ENCODE measurements around the gene KHDC1L.

The KHDC1L gene

DNA sequence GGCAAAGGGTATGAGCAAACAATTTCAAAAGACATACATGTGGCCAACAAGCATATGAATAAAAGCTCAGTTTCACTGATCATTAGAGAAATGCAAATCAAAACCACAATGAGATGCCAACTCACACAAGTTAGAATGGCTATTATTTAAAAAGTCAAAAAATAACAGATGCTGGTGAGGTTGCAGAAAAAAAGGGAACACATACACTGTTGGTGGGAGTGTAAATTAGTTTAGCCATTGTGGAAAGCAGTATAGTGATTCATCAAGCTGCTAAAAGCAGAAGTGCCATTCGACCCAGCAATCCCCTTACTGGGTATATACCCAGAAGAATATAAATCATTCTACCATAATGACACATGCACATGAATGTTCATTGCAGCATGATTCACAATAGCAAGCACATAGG is 6.7 kb upstream of the KHDC1L start:
- TF ChIP-seq, protein P1, sequence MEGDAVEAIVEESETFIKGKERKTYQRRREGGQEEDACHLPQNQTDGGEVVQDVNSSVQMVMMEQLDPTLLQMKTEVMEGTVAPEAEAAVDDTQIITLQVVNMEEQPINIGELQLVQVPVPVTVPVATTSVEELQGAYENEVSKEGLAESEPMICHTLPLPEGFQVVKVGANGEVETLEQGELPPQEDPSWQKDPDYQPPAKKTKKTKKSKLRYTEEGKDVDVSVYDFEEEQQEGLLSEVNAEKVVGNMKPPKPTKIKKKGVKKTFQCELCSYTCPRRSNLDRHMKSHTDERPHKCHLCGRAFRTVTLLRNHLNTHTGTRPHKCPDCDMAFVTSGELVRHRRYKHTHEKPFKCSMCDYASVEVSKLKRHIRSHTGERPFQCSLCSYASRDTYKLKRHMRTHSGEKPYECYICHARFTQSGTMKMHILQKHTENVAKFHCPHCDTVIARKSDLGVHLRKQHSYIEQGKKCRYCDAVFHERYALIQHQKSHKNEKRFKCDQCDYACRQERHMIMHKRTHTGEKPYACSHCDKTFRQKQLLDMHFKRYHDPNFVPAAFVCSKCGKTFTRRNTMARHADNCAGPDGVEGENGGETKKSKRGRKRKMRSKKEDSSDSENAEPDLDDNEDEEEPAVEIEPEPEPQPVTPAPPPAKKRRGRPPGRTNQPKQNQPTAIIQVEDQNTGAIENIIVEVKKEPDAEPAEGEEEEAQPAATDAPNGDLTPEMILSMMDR (IDR thresholded peaks at IDR 0.05; ENCODE audit: low read depth, low read length): no peak
- no peak for DNase-seq (ENCODE audit: extremely low read depth, low read depth)

DNA sequence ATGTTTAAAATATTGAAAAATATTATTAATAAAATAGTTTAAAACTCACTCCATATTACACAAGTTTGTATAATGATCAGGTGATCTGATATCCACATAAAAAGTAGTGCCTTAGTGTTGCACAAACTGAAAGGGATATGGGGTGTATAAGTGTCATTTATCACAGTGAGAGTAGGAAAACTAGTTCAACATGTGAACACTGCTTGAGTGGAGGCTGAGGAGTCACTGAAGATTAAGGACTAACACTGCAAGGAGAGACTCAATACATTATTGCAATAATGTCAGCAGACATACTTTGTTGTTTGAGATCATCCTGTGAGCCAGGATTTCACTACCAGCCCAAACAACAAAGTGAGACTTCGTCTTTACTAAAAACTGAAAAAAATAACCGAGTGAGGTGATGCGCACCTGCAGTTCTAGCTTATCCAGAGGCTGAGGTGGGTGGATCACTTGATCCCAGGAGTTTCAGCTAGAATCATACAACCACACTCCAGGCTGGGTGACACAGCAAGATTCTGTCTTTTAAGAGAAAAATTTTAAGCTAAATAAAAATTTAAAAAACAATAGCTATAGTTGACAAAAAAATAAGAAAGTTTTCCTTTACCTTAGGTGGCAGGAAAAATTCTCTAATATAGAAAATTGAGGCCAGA is 2.4 kb upstream of the KHDC1L start:
- TF ChIP-seq, protein P1 (IDR thresholded peaks at IDR 0.05; ENCODE audit: low read depth, low read length): no peak
- no peak for DNase-seq (ENCODE audit: extremely low read depth, low read depth)

DNA sequence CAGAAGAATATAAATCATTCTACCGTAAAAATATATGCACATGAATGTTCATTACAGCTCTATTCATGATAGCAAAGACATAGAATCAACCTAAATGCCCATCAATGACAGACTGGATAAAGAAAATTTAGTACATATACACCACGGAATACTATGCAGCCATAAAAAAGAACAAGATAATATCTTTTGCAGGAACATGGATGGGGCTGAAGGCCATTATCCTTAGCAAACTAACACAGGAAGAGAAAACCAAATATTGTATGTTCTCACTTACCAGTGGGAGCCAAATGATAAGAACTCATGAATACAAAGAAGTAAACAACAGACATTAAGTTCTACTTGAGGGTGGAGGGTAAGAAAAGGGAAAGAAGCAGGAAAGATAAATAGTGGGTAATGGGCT is 8.4 kb downstream of the KHDC1L start:
- DNase-seq (ENCODE audit: extremely low read depth, low read depth): no peak
- TF ChIP-seq, protein P1 (IDR thresholded peaks at IDR 0.05; ENCODE audit: low read depth, low read length): no peak

DNA sequence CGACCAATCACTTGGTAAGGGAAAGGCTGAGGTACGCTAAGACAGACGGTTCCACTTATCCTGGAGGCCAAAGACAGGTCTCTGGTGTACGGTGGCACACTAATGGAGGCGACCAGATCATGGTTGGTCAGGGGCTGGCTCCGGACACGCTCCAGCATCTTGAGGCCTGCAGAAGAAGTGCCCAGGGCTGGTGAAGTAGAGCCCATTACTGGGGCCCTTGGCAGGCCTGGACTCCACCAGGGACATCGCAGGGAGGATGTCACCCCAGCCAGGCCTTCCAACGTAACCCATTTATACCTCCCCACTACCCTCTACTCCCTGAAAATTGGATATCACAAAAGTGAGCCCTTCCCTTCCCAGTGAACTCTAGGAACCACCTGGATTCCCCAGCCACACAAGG is 16.2 kb downstream of the KHDC1L start:
- TF ChIP-seq, protein P1 (IDR thresholded peaks at IDR 0.05; ENCODE audit: low read depth, low read length): no peak

DNA sequence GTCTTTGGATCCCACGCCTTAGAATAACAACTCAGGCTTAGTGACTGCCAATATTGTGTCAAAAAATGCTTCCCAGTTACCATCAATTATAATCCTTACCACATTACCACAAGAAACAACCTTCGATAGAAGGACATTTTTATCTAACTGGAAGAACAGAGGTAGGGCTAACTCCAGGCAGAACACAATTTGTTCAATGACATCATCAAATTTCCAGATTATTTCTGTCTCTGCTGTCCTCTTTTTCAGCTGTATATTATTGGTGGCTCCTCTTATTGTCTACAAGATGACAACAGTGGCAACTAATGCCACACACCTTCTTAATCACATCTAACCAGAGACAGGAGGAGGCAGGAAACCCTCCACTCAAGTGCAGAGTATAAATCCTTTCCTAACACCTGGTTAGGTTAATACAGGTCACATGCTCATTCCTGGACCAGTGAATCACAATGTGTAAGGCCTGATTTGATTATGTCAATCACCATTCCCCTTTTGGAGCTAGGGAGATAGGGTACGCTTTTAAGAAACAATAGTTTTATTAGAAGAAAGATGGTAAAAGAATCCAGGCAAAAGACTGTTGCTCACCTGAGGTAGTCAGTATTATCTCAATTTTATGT is 18.0 kb downstream of the KHDC1L start:
- TF ChIP-seq, protein P1 (IDR thresholded peaks at IDR 0.05; ENCODE audit: low read depth, low read length): no peak
- DNase-seq (ENCODE audit: extremely low read depth, low read depth): no peak

More for the DNA sequence above, 16.2 kb downstream of the KHDC1L start:
- no peak for DNase-seq (ENCODE audit: extremely low read depth, low read depth)

DNA sequence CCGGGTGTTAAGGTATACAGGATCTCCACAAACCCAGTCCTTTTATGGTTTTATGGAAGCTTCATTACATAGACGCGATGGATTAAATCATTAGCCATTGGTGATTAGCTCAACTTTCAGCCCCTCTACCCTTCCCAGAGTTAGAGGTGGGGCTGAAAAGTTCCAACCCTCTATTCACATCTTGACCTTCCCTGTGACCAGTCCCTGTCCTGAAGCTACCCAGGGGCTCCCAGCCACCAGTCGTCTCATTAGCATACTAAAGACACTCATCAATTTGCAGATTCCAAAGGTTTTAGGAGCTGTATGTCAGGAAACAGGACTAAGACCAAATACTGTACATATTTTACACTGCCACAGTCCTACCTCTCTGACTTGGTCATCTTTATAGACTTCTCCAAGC is 21.0 kb downstream of the KHDC1L start:
- no peak for DNase-seq (ENCODE audit: extremely low read depth, low read depth)
- TF ChIP-seq, protein P1 (IDR thresholded peaks at IDR 0.05; ENCODE audit: low read depth, low read length): no peak

DNA sequence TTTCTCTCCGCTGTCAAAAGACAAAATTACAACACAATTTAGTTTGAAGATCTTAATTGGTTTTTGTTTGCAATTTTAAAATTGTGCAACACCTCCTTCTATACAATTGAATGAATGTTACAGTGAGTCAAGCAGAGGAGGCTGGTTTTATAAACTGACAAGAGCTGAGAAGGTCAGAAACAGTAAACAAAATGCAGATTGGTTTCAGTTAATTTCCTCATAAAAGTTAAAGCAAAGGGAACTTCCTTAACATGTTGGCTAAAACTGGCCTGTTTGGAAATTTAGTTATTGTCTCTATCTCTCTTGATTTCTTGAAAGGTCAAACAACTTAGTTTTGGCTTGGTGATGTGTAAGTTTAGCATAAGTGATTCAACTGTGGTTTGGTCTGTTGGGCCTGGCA is 22.2 kb downstream of the KHDC1L start:
- TF ChIP-seq, protein P1 (IDR thresholded peaks at IDR 0.05; ENCODE audit: low read depth, low read length): no peak
- peak; percentile 45 for DNase-seq (ENCODE audit: extremely low read depth, low read depth)

All from AG09319 (cell line).